SK-N-SH treated with all-trans-retinoic acid at 6 μM for 48 hours (cell line): ENCODE results near the gene CPPED1.

Source experiments
- ATAC-seq: fragments of 200-7000 bp; cut with Tn5 transposase; 3 replicates; pipeline ENCODE4 v1.9.1; 2020; ENCODE audit warnings: mild to moderate bottlenecking, moderate library complexity
- ARNTL ChIP-seq: fragments of 450-650 bp; formaldehyde crosslinking; IDR thresholded peaks from 2 replicates; pipeline ENCODE4 v1.5.0; 2020; ENCODE audit warnings: low read depth, mild to moderate bottlenecking, moderate library complexity, borderline replicate concordance
- BACH2 ChIP-seq: fragments of 250-450 bp; sonication (Bioruptor Pico); IDR thresholded peaks from 2 replicates; pipeline ENCODE4 v1.9.0; 2021; ENCODE audit warnings: mild to moderate bottlenecking, borderline replicate concordance
- CSDC2 ChIP-seq: fragments of 250-450 bp; sonication (Bioruptor Pico); IDR thresholded peaks from 2 replicates; pipeline ENCODE4 v1.5.0; 2020; ENCODE audit warnings: mild to moderate bottlenecking, moderate library complexity
- ESRRG ChIP-seq: fragments of 250-450 bp; sonication (Bioruptor Pico); IDR thresholded peaks from 2 replicates; pipeline ENCODE4 v1.6.1; 2021; ENCODE audit warnings: mild to moderate bottlenecking
- GLIS3 ChIP-seq: fragments of 250-450 bp; sonication (Bioruptor Pico); IDR thresholded peaks from 2 replicates; pipeline ENCODE4 v1.5.0; 2020; ENCODE audit warnings: mild to moderate bottlenecking, moderate library complexity
- ISL1 ChIP-seq: fragments of 250-450 bp; sonication (Bioruptor Pico); IDR thresholded peaks from 2 replicates; pipeline ENCODE4 v2.1.2; 2022; ENCODE audit warnings: mild to moderate bottlenecking, moderate library complexity
- OSR1 ChIP-seq: fragments of 250-450 bp; sonication (Bioruptor Pico); IDR thresholded peaks from 2 replicates; pipeline ENCODE4 v1.8.0; 2022; ENCODE audit warnings: moderate library complexity, mild to moderate bottlenecking, inconsistent platforms
- PPARA ChIP-seq: fragments of 250-450 bp; sonication (Bioruptor Pico); IDR thresholded peaks from 2 replicates; pipeline ENCODE4 v1.5.0; 2020; ENCODE audit warnings: mild to moderate bottlenecking, borderline replicate concordance
- RARB ChIP-seq: fragments of 250-450 bp; sonication (Bioruptor Pico); IDR thresholded peaks from 2 replicates; pipeline ENCODE4 v1.8.0; 2021; ENCODE audit warnings: mild to moderate bottlenecking, moderate library complexity
- TOX ChIP-seq: fragments of 250-450 bp; sonication (Bioruptor Pico); IDR thresholded peaks from 2 replicates; pipeline ENCODE4 v1.8.0; 2021; ENCODE audit warnings: mild to moderate bottlenecking, moderate library complexity, borderline replicate concordance
- ZC3H10 ChIP-seq: fragments of 250-450 bp; sonication (Bioruptor Pico); IDR thresholded peaks from 2 replicates; pipeline ENCODE4 v1.5.1; 2021; ENCODE audit warnings: mild to moderate bottlenecking, moderate library complexity
- ZFP3 ChIP-seq: fragments of 250-450 bp; sonication (Bioruptor Pico); IDR thresholded peaks from 2 replicates; pipeline ENCODE4 v1.5.0; 2020; ENCODE audit warnings: mild to moderate bottlenecking, moderate library complexity
- ZFP30 ChIP-seq: fragments of 450-650 bp; formaldehyde crosslinking; IDR thresholded peaks from 2 replicates; pipeline ENCODE4 v1.5.0; 2022; ENCODE audit warnings: mild to moderate bottlenecking, moderate library complexity
- ZNF565 ChIP-seq: fragments of 450-650 bp; formaldehyde crosslinking; conservative IDR thresholded peaks from 2 replicates; pipeline ENCODE4 v1.5.0; 2020; ENCODE audit warnings: low read depth, mild to moderate bottlenecking, moderate library complexity
- ZNF70 ChIP-seq: fragments of 450-650 bp; formaldehyde crosslinking; IDR thresholded peaks from 2 replicates; pipeline ENCODE4 v1.5.0; 2020; ENCODE audit warnings: mild to moderate bottlenecking, moderate library complexity
- ZNF8 ChIP-seq: fragments of 450-650 bp; formaldehyde crosslinking; IDR thresholded peaks from 2 replicates; pipeline ENCODE4 v1.5.0; 2020; ENCODE audit warnings: mild to moderate bottlenecking, moderate library complexity
- TF ChIP-seq, protein P1 (sequence below): fragments of 250-450 bp; sonication (Bioruptor Pico); IDR thresholded peaks from 2 replicates; pipeline ENCODE4 v1.8.0; 2021; ENCODE audit warnings: low read depth, mild to moderate bottlenecking, moderate library complexity, borderline replicate concordance
- TF ChIP-seq, protein P2 (sequence below): fragments of 250-450 bp; sonication (Bioruptor Pico); IDR thresholded peaks from 2 replicates; pipeline ENCODE4 v1.5.1; 2021; ENCODE audit warnings: mild to moderate bottlenecking, moderate library complexity
- TF ChIP-seq, protein P3 (sequence below): fragments of 250-450 bp; sonication (Bioruptor Pico); IDR thresholded peaks from 2 replicates; pipeline ENCODE4 v1.5.1; 2020; ENCODE audit warnings: low read depth, mild to moderate bottlenecking, moderate library complexity
- TF ChIP-seq, protein P4 (sequence below): fragments of 250-450 bp; sonication (Bioruptor Pico); IDR thresholded peaks from 2 replicates; pipeline ENCODE4 v1.5.0; 2020; ENCODE audit warnings: mild to moderate bottlenecking, moderate library complexity
- TF ChIP-seq, protein P5 (sequence below): fragments of 250-450 bp; sonication (Bioruptor Pico); IDR thresholded peaks from 2 replicates; pipeline ENCODE4 v1.8.0; 2020; ENCODE audit warnings: mild to moderate bottlenecking, moderate library complexity, borderline replicate concordance

Gene CPPED1

DNA sequence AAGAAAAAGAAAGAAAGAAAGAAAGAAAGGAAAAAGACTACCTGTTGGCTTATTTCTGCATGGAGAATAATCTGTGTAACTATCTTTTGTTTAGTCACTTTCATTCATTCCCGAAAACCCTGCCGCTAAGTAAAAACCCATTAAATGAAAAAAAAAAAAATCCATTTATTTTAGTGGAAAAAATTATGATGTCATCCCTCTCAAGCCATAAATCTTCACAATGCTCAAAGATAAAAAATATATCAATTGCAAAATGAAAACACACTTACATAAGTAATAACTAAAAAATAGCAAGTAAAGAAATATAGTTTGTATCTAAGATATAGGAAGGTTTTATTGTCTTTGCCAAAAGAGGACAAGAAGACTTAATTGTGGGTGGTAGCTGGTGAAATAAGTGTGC is 46.5 kb upstream of the CPPED1 start:
- no peak for ATAC-seq
- no peak for TF ChIP-seq ZNF70
- no peak for TF ChIP-seq ZNF565 (CRISPR knock-in tag)
- TF ChIP-seq, protein P1, sequence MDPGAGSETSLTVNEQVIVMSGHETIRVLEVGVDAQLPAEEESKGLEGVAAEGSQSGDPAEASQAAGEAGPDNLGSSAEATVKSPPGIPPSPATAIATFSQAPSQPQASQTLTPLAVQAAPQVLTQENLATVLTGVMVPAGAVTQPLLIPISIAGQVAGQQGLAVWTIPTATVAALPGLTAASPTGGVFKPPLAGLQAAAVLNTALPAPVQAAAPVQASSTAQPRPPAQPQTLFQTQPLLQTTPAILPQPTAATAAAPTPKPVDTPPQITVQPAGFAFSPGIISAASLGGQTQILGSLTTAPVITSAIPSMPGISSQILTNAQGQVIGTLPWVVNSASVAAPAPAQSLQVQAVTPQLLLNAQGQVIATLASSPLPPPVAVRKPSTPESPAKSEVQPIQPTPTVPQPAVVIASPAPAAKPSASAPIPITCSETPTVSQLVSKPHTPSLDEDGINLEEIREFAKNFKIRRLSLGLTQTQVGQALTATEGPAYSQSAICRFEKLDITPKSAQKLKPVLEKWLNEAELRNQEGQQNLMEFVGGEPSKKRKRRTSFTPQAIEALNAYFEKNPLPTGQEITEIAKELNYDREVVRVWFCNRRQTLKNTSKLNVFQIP (CRISPR knock-in tag): no peak
- TF ChIP-seq ESRRG (CRISPR knock-in tag): no peak
- TF ChIP-seq GLIS3 (CRISPR knock-in tag): no peak
- TF ChIP-seq CSDC2 (CRISPR knock-in tag): no peak
- no peak for TF ChIP-seq PPARA (CRISPR knock-in tag)
- no peak for TF ChIP-seq ZC3H10 (CRISPR knock-in tag)

DNA sequence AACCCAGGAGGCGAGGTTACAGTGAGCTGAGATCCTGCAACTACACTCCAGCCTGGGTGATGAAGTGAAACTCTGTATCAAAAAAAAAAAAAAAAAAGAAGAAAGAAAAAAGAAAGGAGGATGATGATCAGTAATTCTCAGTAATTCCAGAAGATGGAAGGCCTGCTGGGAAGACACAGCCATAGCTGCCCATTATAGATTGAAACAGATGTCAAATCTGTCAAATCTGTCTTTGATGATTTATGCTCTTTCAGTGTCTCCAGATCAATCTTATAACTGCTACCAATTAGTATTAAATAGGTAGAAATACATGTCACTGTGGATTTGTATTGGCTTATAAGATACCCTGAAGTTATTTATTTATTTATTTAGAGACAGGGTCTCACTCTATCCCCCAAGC is 42.9 kb upstream of the CPPED1 start:
- no peak for TF ChIP-seq ZFP30
- TF ChIP-seq, protein P2, sequence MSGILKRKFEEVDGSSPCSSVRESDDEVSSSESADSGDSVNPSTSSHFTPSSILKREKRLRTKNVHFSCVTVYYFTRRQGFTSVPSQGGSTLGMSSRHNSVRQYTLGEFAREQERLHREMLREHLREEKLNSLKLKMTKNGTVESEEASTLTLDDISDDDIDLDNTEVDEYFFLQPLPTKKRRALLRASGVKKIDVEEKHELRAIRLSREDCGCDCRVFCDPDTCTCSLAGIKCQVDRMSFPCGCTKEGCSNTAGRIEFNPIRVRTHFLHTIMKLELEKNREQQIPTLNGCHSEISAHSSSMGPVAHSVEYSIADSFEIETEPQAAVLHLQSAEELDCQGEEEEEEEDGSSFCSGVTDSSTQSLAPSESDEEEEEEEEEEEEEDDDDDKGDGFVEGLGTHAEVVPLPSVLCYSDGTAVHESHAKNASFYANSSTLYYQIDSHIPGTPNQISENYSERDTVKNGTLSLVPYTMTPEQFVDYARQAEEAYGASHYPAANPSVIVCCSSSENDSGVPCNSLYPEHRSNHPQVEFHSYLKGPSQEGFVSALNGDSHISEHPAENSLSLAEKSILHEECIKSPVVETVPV (CRISPR knock-in tag): no peak
- no peak for TF ChIP-seq PPARA (CRISPR knock-in tag)
- TF ChIP-seq, protein P1 (CRISPR knock-in tag): no peak
- TF ChIP-seq ZC3H10 (CRISPR knock-in tag): no peak
- no peak for TF ChIP-seq ZFP3 (CRISPR knock-in tag)
- TF ChIP-seq, protein P3, sequence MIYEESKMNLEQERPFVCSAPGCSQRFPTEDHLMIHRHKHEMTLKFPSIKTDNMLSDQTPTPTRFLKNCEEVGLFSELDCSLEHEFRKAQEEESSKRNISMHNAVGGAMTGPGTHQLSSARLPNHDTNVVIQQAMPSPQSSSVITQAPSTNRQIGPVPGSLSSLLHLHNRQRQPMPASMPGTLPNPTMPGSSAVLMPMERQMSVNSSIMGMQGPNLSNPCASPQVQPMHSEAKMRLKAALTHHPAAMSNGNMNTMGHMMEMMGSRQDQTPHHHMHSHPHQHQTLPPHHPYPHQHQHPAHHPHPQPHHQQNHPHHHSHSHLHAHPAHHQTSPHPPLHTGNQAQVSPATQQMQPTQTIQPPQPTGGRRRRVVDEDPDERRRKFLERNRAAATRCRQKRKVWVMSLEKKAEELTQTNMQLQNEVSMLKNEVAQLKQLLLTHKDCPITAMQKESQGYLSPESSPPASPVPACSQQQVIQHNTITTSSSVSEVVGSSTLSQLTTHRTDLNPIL (CRISPR knock-in tag): no peak
- no peak for TF ChIP-seq CSDC2 (CRISPR knock-in tag)
- TF ChIP-seq RARB: no peak
- TF ChIP-seq BACH2 (CRISPR knock-in tag): no peak
- TF ChIP-seq ZNF565 (CRISPR knock-in tag): no peak
- no peak for TF ChIP-seq OSR1 (CRISPR knock-in tag)
- TF ChIP-seq, protein P4, sequence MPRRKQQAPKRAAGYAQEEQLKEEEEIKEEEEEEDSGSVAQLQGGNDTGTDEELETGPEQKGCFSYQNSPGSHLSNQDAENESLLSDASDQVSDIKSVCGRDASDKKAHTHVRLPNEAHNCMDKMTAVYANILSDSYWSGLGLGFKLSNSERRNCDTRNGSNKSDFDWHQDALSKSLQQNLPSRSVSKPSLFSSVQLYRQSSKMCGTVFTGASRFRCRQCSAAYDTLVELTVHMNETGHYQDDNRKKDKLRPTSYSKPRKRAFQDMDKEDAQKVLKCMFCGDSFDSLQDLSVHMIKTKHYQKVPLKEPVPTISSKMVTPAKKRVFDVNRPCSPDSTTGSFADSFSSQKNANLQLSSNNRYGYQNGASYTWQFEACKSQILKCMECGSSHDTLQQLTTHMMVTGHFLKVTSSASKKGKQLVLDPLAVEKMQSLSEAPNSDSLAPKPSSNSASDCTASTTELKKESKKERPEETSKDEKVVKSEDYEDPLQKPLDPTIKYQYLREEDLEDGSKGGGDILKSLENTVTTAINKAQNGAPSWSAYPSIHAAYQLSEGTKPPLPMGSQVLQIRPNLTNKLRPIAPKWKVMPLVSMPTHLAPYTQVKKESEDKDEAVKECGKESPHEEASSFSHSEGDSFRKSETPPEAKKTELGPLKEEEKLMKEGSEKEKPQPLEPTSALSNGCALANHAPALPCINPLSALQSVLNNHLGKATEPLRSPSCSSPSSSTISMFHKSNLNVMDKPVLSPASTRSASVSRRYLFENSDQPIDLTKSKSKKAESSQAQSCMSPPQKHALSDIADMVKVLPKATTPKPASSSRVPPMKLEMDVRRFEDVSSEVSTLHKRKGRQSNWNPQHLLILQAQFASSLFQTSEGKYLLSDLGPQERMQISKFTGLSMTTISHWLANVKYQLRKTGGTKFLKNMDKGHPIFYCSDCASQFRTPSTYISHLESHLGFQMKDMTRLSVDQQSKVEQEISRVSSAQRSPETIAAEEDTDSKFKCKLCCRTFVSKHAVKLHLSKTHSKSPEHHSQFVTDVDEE (CRISPR knock-in tag): no peak
- no peak for TF ChIP-seq ZNF70
- ATAC-seq: no peak

DNA sequence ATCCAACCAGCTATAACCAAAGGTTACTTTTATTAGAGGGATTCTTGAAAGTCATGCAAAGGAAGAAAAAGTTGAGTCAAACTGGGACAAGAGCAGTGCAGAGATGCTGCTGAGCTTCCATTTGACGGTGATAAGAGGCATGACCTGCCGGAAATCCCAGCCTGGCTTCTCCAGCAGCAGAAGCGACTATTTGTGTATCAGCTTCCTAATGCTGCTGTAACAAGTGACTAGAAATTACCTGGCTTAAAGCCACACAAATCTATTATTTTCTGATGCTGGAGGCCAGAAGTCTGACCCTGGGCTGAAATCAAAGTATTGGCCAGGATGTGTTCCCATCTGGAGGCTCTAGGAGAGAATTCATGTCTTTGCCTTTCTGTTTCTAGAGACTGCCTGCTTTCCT is 41.6 kb upstream of the CPPED1 start:
- no peak for ATAC-seq
- TF ChIP-seq, protein P5, sequence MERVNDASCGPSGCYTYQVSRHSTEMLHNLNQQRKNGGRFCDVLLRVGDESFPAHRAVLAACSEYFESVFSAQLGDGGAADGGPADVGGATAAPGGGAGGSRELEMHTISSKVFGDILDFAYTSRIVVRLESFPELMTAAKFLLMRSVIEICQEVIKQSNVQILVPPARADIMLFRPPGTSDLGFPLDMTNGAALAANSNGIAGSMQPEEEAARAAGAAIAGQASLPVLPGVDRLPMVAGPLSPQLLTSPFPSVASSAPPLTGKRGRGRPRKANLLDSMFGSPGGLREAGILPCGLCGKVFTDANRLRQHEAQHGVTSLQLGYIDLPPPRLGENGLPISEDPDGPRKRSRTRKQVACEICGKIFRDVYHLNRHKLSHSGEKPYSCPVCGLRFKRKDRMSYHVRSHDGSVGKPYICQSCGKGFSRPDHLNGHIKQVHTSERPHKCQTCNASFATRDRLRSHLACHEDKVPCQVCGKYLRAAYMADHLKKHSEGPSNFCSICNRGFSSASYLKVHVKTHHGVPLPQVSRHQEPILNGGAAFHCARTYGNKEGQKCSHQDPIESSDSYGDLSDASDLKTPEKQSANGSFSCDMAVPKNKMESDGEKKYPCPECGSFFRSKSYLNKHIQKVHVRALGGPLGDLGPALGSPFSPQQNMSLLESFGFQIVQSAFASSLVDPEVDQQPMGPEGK (CRISPR knock-in tag): no peak
- no peak for TF ChIP-seq TOX (CRISPR knock-in tag)
- no peak for TF ChIP-seq ZNF8 (CRISPR knock-in tag)
- no peak for TF ChIP-seq ZC3H10 (CRISPR knock-in tag)
- TF ChIP-seq ISL1 (CRISPR knock-in tag): no peak
- TF ChIP-seq ARNTL (CRISPR knock-in tag): no peak
- TF ChIP-seq, all 23 proteins: peak for 0
